Islet of Langerhans (tissue), 1 donor: ENCODE data around the gene TTLL8.
A peak's percentile ranks its signal among the peaks of the same experiment; 100 is the strongest.
"Not testable (repeated sequence)": the region's sequence is repeated elsewhere in the genome, so short reads cannot be mapped to it uniquely, and the experiment has no call there.

Experiments used
- FAIRE-seq: peaks from one replicate; lab custom pipeline; 2011; peaks lifted over from hg19 to GRCh38; lab: Jason Lieb, UNC

The TTLL8 gene

DNA sequence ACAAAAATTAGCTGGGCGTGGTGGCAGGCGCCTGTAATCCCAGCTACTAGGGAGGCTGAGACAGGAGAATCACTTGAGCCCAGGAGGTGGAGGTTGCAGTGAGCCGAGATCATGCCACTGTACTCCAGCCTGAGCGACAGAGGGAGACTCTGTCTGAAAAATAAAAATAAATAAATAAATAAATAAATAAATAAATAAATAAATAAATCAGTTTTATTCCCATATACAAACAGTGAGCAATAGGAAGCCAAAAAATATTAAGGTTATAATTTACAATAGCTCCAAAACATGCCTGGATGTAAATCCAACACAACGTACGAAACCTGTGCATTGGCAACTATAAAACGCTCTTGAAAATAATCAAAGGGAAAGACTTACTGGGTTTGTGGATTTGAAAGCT, 76.3 kb downstream of the TTLL8 start:
- FAIRE-seq, result not testable (repeated sequence)

DNA sequence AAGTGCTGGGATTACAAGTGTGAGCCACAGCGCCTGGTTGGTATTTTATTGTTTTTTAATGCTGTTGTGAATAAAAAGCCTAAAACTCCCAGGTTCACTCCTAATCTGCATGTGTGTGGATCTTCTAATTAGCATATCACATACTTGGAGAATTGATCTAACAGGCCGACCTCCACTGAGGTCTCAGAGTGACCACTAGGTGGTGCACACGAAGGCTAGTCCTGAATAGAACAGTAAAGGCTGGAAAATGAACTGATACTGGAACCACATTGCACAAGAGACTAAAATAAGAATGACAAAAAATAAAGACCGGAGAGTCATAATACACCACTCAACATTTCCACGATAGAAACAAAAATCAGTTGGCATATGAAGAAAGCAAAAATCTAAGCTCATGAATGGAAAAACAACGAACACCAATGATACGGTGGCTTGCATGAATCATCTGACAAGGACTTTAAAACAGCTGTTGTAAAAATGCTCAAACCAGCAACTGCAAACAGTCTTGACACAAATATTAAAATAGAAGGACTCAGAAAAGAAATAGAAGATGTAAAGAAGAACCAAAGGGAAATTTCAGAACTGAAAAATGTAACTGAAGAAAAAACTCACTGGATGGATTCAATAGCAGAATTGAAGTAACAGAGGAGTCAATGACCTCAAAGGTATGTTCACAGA, 78.4 kb downstream of the TTLL8 start:
- FAIRE-seq, result no peak

DNA sequence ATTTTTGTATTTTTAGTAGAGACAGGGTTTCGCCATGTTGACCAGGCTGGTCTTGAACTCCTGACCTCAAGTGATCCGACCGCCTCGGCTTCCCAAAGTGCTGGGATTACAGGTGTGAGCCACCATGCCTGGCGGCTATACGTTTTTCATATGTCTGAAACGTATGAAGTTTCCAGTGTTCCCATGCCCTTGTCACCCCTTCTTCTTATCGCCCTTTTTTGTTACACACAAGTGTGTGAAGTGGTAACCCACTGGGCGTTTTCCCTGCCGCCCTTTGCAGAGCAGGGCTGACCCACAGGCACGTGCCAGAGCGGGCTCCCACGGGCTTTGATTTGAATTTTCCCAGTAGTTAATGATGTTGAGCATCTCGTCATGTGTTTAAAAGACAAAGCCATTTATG, 80.5 kb downstream of the TTLL8 start:
- FAIRE-seq, result no peak

DNA sequence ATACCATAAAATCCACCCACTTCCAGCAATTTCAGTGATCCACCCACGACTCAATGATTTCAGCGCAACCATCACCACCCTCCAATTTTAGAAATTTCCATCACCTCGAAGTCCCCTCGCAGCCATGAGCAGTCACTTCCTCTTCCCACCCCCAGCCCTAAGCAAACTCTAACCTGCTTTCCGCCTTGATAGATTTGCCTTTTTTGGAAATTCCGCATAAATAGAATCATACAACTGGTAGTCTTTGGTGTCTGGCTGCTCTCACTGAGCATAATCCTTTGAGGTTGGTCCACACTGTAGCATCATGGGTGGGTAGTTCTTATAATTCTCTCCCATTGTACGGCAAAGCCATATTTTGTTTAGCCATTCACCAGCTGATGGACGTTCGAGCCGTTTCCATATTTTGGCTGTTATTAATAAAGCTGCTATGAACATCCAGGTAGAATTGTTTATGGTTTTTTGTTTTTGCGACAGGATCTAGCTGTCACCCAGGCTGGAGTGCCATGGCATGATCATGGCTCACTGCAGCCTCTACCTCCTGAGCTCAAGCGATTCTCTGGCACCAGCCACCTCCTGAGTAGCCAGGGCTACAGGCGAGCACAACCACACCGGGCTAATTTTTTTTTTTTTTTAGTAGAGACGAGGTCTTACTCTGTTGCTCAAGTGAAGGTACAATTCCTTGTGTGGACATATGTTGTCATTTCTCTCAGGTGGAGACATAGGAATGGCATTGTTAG, 81.5 kb downstream of the TTLL8 start:
- no peak for FAIRE-seq

DNA sequence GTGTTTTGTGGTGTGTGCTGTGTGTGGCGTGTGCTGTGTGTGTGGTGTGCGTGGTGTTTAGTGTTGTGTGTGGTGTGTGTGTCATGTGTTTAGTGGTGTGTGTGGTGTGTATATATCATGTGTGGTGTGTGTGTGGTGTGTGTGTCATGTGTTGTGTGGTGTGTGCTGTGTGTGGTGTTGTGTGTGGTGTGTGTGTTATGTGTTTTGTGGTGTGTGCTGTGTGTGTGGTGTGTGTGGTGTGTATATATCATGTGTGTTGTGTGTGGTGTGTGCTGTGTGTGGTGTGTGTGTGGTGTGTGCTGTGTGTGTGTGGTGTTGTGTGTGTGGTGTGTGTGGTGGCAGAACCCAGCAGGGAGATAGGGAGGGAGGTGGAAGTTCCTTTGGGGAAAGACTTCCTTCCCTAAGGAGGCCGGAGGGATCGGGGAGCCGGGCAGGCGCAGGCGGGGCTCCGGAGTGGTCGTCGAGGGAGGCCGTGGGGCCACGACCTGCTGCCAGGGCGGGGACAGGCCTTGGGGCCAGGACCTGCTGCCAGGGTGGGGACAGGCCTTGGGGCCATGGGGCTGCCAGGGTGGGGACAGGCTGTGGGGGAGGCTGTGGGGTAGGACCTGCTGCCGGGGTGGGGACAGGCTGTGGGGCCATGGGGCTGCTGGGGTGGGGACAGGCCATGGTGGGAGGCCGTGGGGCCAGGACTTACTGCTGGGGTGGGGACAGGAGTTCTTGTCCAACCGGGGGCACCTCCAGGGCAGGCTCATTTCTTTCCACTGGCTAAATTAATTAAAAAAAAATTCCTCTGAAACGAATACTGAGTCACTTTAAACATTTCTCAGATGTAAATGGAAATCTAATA, 82.3 kb downstream of the TTLL8 start:
- no peak for FAIRE-seq

DNA sequence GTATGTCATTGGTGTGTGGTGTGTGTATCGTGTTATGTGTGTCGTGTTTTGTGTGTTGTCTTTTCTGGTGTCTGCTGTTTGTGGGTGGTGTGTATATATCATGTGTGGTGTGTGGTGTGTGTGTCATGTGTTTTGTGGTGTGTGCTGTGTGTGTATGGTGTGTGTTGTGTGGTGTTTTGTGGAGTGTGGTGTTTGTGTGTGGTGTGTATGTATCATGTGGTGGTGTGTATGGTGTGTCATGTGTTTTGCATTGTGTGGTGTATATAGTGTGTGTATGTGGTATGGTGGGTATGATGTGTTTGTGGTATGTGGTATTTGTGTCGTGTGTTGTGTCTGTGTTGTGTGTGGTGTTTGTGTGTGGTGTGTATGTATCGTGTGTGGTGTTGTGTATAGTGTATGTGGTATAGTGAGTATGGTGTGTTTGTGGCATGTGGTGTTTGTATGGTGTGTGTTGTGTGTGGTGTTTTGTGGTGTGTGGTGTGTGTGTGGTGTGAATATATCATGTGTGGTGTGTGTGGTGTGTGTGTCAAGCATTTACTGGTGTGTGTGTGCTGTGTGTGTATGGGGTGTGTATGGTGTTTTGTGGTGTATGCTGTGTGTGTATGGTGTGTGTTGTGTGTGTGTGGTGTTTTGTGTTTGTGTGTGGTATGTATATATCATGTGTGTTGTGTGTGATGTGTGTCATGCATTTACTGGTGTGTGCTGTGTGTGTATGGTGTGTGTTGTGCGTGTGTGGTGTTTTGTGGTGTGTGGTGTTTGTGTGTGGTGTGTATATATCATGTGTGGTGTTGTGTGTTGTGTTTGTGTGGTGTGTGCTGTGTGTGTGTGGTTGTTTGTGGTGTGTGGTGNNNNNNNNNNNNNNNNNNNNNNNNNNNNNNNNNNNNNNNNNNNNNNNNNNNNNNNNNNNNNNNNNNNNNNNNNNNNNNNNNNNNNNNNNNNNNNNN, 84.8 kb downstream of the TTLL8 start:
- no peak for FAIRE-seq

DNA sequence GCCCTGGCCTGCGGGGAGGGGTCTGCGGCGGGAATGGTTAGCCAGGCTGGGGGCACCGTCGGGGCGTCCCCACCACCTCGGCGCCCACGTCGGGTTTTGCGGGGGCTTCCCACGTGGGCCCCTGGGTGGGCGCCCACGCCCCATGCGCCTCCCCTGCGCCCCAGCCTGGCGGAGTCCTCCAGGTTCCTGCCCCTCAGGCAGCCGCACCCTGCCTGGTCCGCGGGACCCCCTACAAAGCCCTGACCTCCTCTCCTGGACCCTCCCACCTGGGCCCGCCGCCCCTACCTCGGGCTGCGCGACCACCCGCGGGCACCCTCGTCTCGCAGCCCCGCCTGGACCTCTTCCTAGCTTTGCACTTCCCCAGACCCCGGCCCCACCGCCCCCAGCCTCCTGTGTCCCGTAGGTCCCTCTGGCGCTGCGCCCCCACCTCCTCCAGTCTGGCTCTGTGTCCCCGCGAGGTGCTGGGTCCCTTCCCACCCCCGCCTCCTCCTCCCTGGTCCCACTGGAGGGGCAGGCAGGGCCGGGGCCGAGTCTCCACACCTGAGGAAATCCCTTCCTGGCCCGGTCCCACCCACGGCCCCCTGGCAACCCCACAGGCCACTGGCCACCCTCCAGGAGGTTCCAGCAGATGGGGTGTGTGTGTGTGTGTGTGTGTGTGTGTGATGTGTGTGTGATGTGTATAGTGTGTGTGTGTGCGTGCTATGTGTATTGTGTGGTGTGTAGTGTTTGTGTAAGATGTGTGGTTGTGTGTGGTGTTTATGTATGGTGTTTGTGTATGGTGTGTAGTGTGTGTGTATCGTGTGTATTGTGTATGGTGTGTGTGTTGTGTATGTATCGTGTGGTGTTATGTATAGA, 85.7 kb downstream of the TTLL8 start:
- no peak for FAIRE-seq

DNA sequence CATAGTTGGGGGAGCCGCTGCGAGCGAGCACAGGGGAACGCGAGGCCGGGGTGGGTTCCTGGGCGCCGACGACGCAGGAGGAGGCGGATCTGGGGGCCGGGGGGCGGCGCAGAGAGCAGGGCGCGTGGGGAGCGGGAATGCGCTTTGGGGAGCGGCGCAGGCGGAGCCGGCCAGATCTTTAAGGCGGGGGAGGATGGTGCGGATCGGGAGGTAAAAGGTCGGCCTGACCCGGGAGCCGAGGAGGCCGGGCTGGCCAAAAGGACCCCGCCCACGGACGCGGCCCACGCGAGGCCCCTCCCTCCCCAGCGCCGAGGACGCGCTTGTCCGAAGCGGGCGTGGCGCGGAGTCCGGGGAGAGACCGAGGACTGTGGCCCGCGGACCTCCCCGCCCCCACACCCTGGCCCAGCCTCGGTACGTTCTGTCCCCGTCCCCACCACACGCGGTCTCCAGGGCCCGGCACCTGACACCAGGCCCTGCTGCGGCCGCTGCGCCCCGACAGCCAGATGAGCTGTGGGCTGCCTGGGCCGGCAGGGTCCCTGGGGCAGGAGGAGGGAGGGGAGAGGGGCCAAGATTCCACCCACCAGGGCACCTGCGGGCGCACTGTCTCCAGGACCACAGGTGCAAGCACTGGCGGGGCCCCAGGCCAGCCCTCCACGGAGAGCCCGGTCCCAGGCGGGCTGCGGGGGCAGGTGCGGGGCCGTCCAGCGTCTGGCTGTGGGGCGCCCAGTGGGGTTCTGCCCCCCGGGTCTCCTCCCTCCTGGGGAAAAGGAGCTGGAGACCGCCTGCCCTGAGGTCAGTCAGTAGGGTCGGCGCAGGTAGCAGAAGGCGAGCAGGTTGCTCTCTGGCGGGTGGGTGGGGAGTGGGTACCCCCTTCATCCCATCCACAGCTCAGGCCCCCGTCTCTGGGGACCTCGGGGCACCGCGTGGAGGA, 86.6 kb downstream of the TTLL8 start:
- no peak for FAIRE-seq

DNA sequence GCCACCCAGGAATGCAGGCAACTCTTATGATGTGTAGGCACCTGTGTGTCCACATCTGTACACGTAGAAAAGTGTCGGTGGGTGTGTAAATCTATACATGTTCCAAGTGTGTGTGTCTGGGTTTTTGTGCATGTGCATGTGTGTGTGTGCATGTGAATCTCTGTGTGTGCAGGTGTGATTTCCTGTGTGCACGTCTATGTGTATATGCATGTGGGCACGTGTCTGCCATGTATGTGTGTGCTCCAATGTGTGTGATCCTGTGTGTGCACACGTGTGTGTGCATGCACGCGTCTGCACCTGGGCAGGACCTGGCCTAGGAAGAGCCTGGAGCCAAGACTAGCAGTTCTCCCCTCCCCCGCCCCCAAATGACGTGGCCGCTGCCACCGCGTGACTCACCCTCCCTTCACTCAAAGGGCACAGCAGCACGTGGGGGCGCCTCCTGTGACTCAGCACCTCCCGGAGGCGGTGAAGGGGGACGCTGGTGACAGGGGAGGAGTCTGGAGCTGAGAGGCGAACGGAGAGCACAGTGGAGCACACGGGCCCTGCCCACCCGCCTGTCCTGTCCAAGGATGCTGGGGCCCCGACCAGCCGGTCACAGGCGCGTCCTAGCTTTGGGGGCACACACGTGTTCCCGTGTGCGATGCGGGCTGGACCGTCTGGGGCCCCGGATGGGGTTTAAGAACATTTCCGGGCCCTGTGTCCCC, 87.4 kb downstream of the TTLL8 start:
- peak; percentile 84 for FAIRE-seq

DNA sequence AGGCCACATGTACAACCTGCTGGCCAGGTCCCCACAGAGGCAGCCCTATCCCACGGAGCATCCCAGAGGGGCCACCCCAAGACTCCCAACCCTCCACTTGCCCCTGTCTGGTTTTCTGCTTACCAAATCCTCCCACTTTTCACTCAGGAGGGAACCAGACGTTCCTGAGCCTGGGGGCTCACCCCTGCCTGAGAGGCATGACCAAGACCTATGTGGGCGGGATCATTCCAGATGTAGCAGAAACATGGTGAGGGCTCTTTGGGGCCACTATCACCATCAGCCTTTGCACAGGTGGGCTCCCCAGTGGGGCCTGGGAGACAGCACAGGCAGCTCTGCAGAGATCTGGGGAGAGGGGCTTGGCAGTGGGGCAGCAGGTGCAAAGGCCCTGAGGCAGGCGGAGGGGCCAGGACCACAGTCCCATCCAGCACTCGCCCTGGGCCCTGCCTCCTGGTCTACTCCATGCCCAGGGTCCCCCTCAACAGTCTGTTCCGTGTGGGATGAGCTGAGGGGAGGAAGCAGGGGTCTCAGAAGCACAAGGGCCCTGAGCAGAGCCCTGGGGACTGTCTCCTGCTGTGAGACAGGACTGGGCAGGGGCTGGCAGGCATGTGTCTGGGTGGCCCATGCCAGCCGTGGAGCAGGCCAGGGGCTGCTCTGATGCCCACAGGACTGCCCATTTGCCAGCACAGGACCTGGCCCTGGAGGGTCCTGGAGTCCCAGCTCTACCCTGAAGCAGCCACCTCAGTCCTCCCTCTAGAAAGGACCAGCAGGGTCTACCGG, 88.2 kb downstream of the TTLL8 start:
- no peak for FAIRE-seq

DNA sequence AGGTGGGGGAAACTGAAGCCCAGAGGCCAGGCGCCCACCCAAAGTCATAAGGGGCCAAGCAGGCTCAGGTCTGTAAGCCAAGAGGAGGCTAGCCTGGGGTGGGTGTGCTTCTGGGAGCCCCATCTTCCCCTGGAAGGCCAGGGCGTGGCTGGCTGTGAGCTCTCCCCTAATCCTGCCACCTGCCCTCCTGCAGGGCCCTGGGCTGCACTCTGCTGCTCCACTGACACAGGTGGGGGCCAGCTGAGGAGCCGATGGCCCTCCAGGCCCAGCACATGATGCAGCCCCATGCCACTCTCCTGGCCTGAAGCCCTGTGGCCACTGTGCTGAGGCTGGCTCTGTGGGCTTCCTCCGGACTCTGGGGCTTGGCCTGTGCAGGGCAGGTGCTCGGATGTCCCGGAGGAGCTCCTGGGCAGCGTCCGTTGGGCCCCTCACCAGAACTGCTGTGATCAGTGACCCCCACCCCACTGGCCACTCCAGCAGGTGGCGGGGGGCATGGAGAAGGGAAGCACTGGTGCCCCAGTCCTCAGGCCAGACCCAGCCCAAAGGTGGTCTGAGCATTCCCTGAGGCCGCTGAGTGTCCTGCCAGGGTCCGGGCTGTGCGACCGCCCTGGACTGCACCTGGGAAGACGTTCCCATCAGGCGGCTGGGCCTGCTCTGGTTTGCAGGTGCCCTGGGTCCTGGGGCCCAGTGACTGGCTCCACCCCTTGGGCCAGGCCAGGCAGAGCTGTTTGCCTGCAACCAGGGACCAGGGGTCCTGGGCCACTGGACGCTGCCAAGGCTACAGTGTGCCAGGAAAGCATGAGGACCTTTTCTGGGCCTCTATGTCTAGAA, 89.1 kb downstream of the TTLL8 start:
- FAIRE-seq, result no peak
